GM21528 (cell line): ENCODE results near the gene BIRC6.
"Not testable (repeated sequence)": the region's sequence is repeated elsewhere in the genome, so short reads cannot be mapped to it uniquely, and the experiment has no call there.

Experiments used
- ATAC-seq: cut with Tn5 transposase; IDR thresholded peaks from one replicate; pipeline ENCODE4 v1.9.1; 2021; ENCODE audit warnings: mild to moderate bottlenecking, moderate library complexity; ENCODE audit not compliant: unreplicated experiment, low FRiP score

The BIRC6 gene

GRCh38 chr2:32370942-32371341, 14.1 kb downstream of the BIRC6 start:
- not testable (repeated sequence) for ATAC-seq

GRCh38 chr2:32372519-32373182, 15.8 kb downstream of the BIRC6 start:
- no peak for ATAC-seq

GRCh38 chr2:32375228-32375892, 18.5 kb downstream of the BIRC6 start:
- no peak for ATAC-seq

DNA sequence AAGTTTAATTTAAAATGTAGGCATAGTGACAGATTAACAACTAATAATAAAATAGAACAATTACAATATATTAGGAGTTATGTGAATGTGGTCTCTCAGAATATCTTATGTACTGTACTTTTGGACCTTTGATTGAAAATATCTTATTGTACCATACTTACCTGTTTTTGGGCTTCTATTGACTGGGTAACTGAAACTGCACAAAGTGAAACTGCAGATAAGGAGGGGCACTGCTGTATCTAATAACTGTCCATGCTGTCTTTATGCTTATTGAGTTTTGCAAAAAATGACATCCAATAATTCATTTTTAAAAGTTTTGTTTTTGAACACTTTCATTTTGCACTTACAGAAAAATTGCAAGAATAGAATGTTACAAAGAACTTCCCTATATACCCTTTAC, 19.9 kb downstream of the BIRC6 start:
- ATAC-seq = no peak

- no peak for ATAC-seq
These were observed 21.1 kb downstream of the BIRC6 start for GRCh38 chr2:32377928-32378327.

- no peak for ATAC-seq
These were observed 22.5 kb downstream of the BIRC6 start for GRCh38 chr2:32379352-32379751.

DNA sequence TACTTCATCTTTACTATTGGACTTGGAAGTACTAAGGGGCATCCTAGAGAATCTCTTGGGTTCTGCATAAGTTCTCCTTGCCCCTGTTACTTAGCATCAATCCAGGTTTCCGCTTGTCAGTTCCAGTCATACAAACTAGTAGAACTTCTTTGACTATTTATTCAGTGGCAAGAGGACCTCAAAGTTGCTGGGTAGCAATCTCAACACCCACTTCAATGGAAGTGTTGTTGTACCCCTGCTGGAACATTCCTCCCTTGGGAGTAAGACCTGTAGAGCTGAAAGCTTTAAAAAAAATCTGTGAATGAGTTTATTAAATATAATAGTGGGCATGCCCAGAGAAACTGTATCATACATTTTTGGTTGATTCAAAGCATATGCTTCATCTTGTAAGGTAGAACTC, 27.0 kb downstream of the BIRC6 start:
- ATAC-seq = no peak

DNA sequence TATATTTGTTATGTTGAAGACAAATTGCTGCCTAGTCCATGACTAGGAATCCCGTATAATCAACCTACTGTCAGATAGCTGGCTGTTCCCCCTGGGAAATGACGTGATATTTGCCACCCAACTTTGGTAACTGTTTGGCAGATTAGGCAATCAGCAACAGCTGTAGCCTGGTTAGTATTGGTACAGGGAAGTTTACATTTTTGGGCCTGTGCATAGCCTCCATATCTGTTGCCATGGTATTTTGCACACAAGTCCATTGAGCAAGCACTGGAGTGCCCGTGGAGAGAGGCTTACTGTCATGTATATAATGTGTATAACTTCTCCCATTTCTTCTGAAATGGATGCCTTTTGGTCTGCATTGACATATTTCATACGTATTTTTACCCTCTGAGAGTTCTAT, 27.7 kb downstream of the BIRC6 start:
- ATAC-seq = no peak

DNA sequence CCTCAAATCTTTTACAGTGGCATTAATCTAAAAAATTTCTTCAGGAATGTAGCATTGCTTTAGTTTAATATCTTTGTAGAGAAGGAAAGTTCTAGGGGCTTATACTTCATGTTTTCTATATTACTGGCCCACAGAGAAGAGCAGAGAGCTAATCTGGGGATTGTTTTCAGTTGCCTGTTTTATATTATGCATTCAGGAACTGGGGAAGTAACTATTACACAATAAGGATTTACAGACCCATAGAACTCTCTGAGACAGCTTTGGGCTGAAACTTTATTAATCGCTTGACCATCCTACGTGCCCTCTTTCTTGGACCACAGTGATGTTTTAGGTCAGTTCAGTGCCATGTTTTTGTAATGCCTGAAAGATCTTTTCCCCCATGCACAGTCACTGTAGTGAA, 29.9 kb downstream of the BIRC6 start:
- no peak for ATAC-seq

DNA sequence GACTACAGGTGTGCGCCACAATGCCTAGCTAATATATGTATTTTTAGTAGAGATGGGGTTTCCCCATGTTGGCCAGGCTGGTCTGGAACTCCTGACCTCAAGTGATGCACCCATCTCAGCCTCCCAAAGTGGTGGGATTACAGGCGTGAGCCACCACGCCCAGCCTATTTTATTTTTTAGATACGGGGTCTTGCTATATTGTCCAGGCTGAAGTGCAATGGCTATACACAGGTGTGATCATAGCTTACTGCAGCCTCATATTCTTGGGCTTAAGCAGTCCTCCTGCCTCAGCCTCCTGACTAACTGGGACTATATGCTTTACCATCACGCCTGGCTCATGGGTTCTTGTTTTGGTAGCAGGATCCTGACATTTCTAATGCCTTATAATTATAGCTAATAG, 42.4 kb downstream of the BIRC6 start:
- no peak for ATAC-seq

DNA sequence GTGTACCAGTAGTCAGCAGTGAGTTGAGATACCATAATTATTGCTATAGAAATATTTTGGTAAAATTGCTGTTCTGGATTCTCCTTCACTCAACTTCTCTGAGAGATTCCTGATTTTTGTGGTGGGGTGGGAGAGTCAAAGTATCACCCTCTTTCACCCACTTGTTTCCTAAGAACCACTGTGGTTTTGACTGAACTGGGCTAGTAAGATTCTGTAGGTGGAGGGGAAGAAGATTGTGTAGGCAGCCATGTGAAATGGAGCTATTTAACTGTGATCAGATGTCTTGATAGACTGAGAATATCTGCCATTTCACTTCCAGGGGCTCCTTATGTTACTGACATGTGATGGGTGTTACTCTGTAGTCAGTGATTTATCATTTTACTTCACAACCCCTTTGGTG, 45.3 kb downstream of the BIRC6 start:
- ATAC-seq = no peak

GRCh38 chr2:32403782-32404181, 47.0 kb downstream of the BIRC6 start:
- no peak for ATAC-seq

GRCh38 chr2:32404691-32405090, 47.9 kb downstream of the BIRC6 start:
- no peak for ATAC-seq

- ATAC-seq = no peak
These were observed 59.7 kb downstream of the BIRC6 start for GRCh38 chr2:32416519-32416918.

GRCh38 chr2:32417659-32418058, 60.8 kb downstream of the BIRC6 start:
- ATAC-seq = no peak

DNA sequence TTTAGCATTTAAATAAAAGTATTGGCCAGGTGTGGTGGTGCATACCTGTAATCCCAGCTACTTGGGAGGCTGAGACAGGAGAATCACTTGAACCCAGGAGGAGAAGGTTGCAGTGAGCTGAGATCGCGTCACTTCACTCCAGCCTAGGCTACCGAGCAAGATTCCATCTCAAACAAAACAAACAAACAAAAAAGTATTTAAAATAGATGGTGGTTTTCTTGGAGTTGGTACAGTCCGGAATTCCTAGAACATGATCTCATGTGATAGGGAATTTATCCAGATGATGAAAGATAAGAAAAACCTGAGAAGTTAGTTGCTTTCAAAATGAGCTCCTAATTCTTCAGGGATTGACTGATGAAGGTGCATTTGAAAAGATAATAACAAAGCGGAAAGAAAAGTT, 62.0 kb downstream of the BIRC6 start:
- no peak for ATAC-seq

DNA sequence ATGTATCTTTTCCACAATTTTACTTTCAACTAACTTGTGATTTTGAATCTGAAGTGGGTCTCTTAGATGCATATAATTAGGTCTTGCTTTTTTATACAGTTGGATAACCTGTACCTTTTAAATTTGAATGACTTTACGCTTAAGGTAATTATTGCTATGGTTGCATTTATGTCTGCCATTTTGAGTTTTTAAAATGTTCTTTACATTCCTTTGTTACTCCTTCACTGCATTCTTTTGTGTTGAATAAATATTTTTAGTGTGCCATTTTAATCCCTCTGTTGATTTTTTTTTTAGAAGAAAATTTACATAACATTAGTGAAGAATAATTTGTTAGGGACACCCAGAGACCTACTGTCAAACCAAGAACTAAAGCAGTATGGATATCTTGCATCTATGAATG, 65.3 kb downstream of the BIRC6 start:
- ATAC-seq = no peak

GRCh38 chr2:32423536-32423935, 66.7 kb downstream of the BIRC6 start:
- ATAC-seq = no peak

- no peak for ATAC-seq
These were observed 67.9 kb downstream of the BIRC6 start for GRCh38 chr2:32424739-32425138.

DNA sequence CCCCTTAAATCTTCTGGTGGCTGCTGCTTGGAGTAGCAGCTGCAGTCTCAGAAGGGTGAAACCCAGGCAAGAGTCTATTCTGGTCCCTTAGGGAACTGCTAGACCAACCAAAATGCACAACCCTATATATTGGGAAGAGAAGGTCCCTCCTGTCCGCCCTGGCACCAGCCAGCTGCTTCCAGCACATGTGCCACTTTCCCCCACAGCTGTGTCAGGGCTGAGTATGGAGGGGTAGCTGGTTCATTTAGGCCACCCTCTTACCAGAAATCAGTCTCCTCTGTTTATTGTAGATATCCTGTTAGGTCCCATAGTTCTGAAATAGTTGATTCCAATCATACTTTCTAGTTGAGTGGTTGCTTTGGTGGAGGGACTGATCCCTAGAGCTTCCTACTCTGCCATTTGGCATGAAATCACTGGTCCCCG, 68.9 kb downstream of the BIRC6 start:
- ATAC-seq = no peak

DNA sequence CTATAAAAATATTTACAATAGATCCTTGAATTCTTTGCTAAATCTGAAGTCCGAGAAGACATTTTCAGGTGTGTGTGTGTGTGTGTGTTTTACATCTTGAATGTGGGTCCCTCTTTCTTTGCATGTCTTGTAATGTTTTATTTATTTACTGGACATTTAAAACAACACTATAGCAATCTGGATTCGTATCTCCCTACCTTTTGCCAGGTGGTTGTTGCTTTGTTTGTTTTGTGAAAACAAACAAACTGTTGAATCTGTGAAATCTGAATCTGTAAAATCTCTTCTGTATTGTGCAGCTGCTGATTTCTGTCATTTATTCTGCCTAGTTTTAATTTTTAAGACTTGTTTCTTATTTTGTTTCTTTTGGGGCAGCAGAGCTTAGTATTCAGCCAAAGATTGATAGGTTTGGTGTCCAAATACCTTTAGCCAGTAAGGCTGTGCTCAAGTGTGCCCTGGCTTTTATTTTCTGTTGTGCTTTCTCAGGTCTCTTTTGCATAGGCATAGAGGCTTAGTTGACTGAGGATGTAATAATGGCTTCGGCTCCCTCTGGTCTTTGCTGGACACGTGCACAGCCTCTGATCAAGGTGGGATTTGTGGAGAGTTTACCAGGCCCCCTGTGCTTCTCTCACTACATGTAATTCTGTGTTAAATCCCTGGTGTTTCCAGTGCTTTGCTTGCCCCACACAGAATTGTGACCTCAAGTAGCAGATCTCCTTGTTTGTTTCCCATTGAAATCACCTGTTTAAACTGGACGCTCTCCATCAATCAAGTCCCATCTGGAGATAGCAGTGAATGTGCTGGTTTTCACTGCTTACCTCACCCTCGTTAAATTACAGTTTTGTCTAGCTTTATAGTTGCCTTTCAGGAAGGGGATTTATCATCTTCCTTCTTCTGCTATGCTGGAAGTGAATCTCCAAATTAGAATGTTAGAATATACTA, 71.1 kb downstream of the BIRC6 start:
- no peak for ATAC-seq
